GOT3 (cell line): ENCODE data around the gene RELL2.

ENCODE experiments used
- DNase-seq: peaks from one replicate; lab custom pipeline; 2025; ENCODE audit warnings: mixed read lengths; lab: John Stamatoyannopoulos, UW

The RELL2 gene

DNA sequence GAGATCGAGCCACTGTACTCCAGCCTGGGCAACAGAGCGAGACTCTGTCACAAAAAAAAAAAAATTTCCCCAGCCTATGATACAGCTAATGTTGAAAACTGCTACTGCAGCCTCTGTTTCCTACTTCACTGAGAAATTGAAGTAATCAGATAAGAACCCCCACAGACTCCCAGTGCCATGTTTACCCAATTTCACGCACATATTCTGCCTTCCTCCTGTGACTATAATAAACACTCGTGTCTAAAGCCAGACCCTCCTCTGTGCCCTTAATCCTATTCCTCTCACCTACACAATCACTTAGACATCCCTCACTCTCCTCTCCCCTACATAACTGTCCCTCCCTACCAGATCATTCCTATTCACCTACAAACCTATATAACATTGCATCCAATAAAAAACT lies 38.9 kb downstream of the RELL2 start:
- DNase-seq: no peak

DNA sequence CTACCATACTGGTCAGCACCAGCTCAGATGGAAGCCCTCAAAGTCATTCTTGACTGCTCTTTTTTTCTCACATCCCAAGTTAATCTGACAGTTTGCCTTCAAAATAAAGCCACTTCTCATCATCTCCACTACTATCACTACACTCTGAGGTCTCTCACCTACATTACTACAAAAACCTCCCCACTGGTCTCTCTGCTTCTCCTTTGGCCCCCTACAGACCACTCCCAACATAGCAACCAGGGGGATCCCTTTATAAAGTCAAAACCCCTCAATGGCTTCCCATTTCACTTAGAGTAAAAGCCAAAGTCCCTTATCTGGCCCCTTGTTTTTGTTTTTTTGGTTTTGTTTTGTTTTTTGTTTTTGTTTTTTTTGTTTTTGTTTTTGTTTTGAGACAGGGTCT lies 40.6 kb downstream of the RELL2 start:
- DNase-seq: no peak

DNA sequence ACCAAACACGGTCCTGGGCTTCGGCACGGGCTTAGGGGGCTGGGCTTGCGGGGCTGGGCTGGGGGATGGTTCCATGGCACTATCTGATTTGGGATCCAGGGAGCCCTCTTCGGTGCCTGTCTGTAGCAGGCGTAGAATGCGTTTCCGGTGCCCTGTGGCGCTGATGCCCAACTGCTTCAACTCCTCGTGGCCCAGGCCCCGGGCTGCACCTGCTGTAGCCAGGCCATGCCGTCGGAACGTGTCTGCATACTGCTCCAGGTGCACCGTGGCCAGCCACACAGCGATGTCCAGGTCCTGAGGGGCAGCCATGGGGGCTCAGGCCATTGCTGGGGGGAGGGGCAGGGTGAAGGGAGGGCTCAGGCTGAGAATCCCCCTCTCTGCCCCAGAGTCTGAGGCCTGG lies 43.4 kb downstream of the RELL2 start:
- no peak for DNase-seq

DNA sequence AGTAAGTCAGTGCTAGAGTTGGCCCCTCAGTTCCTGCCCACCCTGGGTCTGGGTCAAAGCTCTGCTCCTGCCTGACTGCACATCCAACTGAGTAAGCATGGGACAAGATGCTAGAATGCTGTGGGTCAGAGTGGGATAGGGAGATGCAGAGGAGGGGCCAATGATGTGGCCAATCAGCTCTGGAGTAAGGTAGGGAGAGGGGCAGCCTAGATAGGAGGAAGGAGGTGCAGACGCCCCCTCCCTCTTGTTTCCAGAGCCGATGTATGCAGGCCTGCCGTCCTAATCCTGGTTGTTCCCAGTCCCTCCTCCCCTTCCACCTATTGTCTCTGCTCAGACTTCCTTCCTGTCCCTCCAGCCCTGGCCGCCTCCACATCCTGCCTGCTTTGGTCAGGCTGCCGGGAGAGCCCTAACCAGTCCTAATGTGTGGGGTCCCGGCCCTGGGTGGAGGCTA lies 44.0 kb downstream of the RELL2 start:
- no peak for DNase-seq

DNA sequence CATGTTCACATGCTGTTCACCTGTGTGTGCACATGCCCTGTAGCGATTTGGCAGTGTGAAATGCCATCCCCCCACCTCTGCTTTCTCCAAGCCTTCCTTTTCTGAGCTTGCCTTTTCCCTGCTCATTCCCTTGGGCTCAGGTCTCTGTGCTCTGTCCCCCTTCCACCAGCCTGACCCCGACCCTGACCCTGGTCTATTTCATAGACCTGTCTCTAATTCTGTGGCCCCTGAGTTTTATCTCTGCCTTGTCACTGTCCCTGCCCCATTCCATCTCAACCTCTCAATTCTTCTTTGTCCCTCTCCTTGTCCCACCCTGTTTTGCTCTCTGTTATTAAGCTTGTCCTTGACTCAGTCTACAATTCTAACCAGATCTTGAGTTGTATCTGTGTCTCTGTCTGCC lies 44.5 kb downstream of the RELL2 start:
- no peak for DNase-seq

DNA sequence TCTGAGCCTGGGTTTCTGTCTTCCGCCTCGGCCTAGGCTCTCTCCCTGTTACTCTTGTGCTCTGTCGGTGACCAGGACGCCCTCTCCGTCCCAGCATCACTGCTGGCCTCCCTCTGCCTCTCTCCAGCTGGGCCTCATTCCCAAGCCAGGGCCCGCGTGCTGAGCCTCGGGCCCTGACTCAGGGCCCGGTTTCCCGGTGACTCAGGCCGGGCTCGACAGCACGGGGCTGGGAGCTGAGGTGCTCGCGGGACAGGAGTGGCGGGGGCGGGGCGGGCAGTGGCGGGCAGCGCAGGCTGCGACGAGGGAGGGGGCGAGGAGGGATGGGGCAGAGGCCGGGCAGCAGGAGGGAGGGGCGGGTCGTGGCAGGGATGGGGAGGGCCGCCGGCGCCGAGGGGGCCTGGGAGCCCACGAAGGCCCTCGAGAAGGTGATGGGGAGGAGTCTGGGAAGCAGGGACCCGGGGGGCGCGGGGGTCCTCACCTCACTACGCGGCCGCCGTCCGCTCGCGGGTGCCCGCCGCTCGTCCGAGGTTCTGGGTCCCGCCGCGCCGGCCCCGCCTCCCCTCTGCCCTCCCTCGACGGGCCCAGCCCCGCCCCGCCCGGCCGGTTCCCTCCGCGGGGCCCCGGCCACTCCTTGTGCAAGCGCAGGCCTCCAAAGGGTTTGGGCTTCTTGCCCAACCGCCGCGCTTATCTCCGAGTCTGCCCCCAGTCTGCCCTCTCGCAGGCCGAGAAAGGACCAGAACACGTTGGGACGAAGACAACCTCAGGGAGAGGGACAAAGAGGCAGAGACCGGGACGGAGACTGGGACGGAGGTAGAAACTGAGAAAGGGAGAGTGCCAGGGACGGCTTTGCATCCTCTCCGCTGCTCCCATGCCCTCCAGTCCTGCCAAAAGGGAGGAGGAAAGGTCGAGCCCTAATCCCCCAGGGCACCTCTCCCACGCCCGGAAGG lies 45.2 kb downstream of the RELL2 start, which contains the start of gene ARAP3:
Gene ARAP3 (minus strand): TSS at position 536 of the 947 bp plus-strand sequence. CDS start 1,744 bp downstream, outside the sequence.
- peak; percentile 63 for DNase-seq

DNA sequence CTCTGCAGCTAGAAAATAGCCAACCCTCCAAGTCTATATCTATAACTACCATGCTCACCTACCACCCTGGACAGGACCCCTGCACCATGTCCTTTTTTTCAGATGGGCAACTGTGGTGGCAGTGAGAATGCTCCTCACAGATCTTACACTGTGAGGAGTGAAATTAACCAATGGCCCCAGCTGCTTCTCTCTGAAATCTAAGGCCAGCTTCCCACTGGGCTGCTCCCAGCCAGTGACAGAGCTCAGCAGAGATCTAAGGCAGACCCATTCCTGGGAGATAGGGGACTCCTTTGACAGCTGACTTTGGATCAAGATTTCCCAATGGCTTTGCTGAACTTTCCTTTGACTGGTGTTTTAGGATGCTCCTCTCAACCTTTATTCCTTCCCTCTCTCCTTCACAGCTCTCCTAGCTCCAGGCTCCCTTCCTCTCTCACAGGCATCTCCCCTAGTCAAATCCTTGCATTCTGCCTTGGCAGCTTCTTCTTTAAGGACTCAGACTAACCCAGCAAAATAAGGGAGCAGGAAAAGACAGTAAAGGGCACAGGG lies 46.9 kb downstream of the RELL2 start:
- no peak for DNase-seq

DNA sequence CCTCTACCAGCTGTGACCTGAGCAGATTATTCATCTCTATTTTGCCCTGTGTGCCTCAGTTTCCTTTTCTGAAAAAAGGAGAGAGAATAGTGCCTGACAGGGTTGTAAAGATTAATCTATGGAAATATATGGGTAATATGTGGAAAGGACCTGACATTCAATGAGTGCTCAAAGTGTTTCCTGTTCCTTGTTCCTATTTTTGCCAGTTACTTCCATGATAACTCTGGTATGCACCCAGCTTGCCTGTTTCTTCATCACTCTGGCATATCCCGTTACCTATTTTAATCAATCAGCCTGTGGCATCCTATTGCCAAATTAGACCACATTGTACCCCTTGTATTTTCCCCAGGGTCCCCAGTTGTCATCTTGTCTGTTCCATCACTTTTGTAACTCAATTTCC lies 48.8 kb downstream of the RELL2 start:
- DNase-seq: no peak

DNA sequence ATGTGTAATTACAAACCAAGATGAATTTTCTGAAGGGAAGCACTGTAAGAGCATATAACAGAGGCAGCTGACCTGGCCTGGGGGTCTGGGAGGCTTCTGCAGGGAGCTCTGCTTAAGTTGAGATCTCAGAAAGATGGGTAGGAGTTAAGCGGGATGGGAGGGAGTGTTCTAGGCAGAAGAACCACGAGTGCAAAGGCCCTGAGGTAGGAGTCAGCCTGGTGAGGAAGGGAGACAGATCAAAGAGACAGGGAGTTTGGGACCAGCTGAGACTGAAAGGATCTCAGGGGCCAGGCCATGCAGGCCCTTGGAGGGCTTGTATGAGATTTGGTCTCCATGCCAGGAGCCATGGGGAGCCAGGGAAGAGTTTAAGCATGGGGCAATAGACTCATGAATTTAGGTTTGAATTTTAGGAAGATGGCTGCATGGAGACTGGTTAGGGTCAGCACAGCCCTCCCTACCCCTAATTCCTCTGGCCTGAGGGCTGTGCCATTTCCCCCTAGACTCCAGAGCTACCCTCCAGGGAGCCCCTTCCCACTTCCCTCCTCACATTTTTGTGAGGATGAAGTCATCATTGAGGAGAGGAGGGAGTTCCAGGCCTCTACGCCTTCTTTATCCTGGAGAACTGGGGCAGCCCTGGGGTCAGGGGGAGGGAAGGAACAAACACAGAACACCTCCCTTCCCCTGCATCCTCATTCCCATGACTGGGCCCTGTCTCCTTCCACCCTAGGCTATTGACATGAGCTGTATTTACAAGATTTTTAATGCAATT lies 50.0 kb downstream of the RELL2 start:
- DNase-seq: no peak
